H1 (cell line): Measurements from ENCODE around the gene MKRN2OS. TPM values are rescaled to one million over a fixed set of nuclear protein-coding genes. Genes with fewer than 3 reads are reported as not detected.

ENCODE experiments used
- CTCF ChIA-PET: fragments of 300-600 bp; sonication (Branson Sonifier 250); formaldehyde crosslinking; loops from one replicate; lab custom pipeline; 2021; ENCODE audit not compliant: partially characterized antibody; lab: Charles Lee
- POLR2A ChIA-PET: fragments of 300-600 bp; sonication (Branson Sonifier 250); formaldehyde crosslinking; loops from one replicate; lab custom pipeline; 2021; ENCODE audit warnings: inconsistent platforms; ENCODE audit not compliant: partially characterized antibody; lab: Charles Lee
- DNase-seq, 2 experiments: peaks; one replicate each; pipeline versions ENCODE4 v3.0.0 to v3.0.0-alpha.2; 2010 to 2022; ENCODE audit warnings: low spot score in 2 of 2, low read depth in 1 of 2, mixed read lengths in 1 of 2
- FAIRE-seq: peaks from 2 replicates; lab custom pipeline; 2011; peaks lifted over from hg19 to GRCh38; lab: Jason Lieb, UNC
- H2AFZ ChIP-seq: 2 replicates; pipeline ENCODE4 v1.8.1; 2012; ENCODE audit warnings: low read length, inconsistent platforms
- H2AK5ac ChIP-seq: 2 replicates; pipeline ENCODE4 v1.6.1; 2013; ENCODE audit warnings: low read depth, low read length
- H2BK120ac ChIP-seq: replicated peaks from 2 replicates; pipeline ENCODE3; 2013; ENCODE audit warnings: low read depth, low read length, inconsistent platforms
- H2BK12ac ChIP-seq: 2 replicates; pipeline ENCODE4 v1.6.1; 2013; ENCODE audit warnings: low read depth, low read length
- H2BK15ac ChIP-seq: 2 replicates; pipeline ENCODE4 v1.6.1; 2013; ENCODE audit warnings: low read length
- H2BK20ac ChIP-seq: 2 replicates; pipeline ENCODE4 v1.6.1; 2013; ENCODE audit warnings: low read length
- H2BK5ac ChIP-seq: 2 replicates; pipeline ENCODE4 v1.6.1; 2013; ENCODE audit warnings: low read depth, low read length
- H3K14ac ChIP-seq: 2 replicates; pipeline ENCODE4 v1.6.1; 2013; ENCODE audit warnings: inconsistent platforms; ENCODE audit not compliant: insufficient read length
- H3K18ac ChIP-seq: 2 replicates; pipeline ENCODE4 v1.6.1; 2013; ENCODE audit warnings: low read length; ENCODE audit errors: extremely low read depth
- H3K23ac ChIP-seq: 2 replicates; pipeline ENCODE4 v1.6.1; 2013; ENCODE audit warnings: inconsistent platforms; ENCODE audit not compliant: insufficient read length
- H3K23me2 ChIP-seq: 2 replicates; pipeline ENCODE4 v1.6.1; 2013; ENCODE audit warnings: low read depth, low read length
- H3K27ac ChIP-seq: 2 replicates; pipeline ENCODE4 v1.6.1; 2011; ENCODE audit warnings: low read depth, low read length, inconsistent platforms
- H3K27me3 ChIP-seq, 4 experiments: replicated peaks in 1 of 4; 1 replicate in 1 of 4; 2 replicates in 3 of 4; pipeline versions ENCODE4 v1.6.1 to v1.8.1; 2011 to 2013; ENCODE audit warnings: low read length in 3 of 4, mild to moderate bottlenecking in 3 of 4, inconsistent platforms in 2 of 4, mixed read lengths in 2 of 4, moderate library complexity in 1 of 4; ENCODE audit not compliant: control insufficient read depth in 3 of 4, insufficient read depth in 3 of 4; ENCODE audit errors: extremely low read depth in 1 of 4
- H3K36me3 ChIP-seq, 4 experiments: 2 replicates each; pipeline versions ENCODE4 v1.6.1 to v1.8.1; 2011 to 2013; ENCODE audit warnings: mild to moderate bottlenecking in 4 of 4, low read length in 3 of 4, moderate library complexity in 2 of 4, control low read depth in 1 of 4, inconsistent platforms in 1 of 4; ENCODE audit not compliant: insufficient read depth in 4 of 4, control insufficient read depth in 2 of 4
- H3K4ac ChIP-seq: replicated peaks from 2 replicates; pipeline ENCODE3; 2013; ENCODE audit warnings: low read length, low read depth, mixed read lengths, inconsistent platforms; ENCODE audit not compliant: insufficient read length
- H3K4me1 ChIP-seq, 4 experiments: replicated peaks in 1 of 4; 1 replicate in 1 of 4; 2 replicates in 3 of 4; pipeline versions ENCODE4 v1.6.1 to v1.8.1; 2011 to 2013; ENCODE audit warnings: low read length in 3 of 4, inconsistent platforms in 2 of 4, mixed read lengths in 1 of 4; ENCODE audit not compliant: insufficient read depth in 4 of 4, control insufficient read depth in 3 of 4
- H3K4me2 ChIP-seq, 2 experiments: 2 replicates each; pipeline versions ENCODE4 v1.6.1 to v1.8.1; 2011 to 2013; ENCODE audit warnings: low read depth in 2 of 2, low read length in 2 of 2, control low read depth in 1 of 2, inconsistent platforms in 1 of 2, mild to moderate bottlenecking in 1 of 2; ENCODE audit not compliant: insufficient read depth in 1 of 2
- H3K4me3 ChIP-seq, 4 experiments: fragments of 200-600, 300-600 bp in 1 of 4; sonication (generic), shearing (Covaris generic), sonication (Bioruptor Twin) in 1 of 4; 2 replicates each; pipeline versions ENCODE4 v1.5.1 to v1.8.1; 2011 to 2016; ENCODE audit warnings: low read length in 4 of 4, low read depth in 3 of 4, control low read depth in 2 of 4, inconsistent platforms in 2 of 4, mild to moderate bottlenecking in 2 of 4, mixed read lengths in 1 of 4, moderate library complexity in 1 of 4; ENCODE audit not compliant: insufficient read depth in 2 of 4; ENCODE audit errors: extremely low read depth in 1 of 4
- H3K56ac ChIP-seq: replicated peaks from 2 replicates; pipeline ENCODE3; 2013; ENCODE audit warnings: low read depth, mild to moderate bottlenecking, mixed read lengths, low read length, inconsistent platforms; ENCODE audit not compliant: insufficient read length
- H3K79me1 ChIP-seq: 2 replicates; pipeline ENCODE4 v1.6.1; 2013; ENCODE audit warnings: low read depth, low read length, control low read depth
- H3K79me2 ChIP-seq, 2 experiments: 2 replicates each; pipeline versions ENCODE4 v1.6.1 to v1.8.1; 2012 to 2013; ENCODE audit warnings: low read length in 2 of 2, mild to moderate bottlenecking in 2 of 2, inconsistent platforms in 1 of 2; ENCODE audit not compliant: insufficient read depth in 2 of 2, control insufficient read depth in 1 of 2
- H3K9ac ChIP-seq, 4 experiments: replicated peaks in 1 of 4; 1 replicate in 1 of 4; 2 replicates in 3 of 4; pipeline versions ENCODE4 v1.6.1 to v1.8.1; 2011 to 2013; ENCODE audit warnings: low read depth in 3 of 4, low read length in 3 of 4, control low read depth in 2 of 4, mild to moderate bottlenecking in 2 of 4, moderate library complexity in 2 of 4, inconsistent platforms in 1 of 4; ENCODE audit errors: extremely low read depth in 1 of 4
- H3K9me3 ChIP-seq, 2 experiments: 2 replicates each; pipeline versions ENCODE4 v1.6.1 to v1.8.1; 2012 to 2013; ENCODE audit warnings: mild to moderate bottlenecking in 2 of 2, moderate library complexity in 2 of 2, control low read depth in 1 of 2, inconsistent platforms in 1 of 2, low read depth in 1 of 2, low read length in 1 of 2, mixed read lengths in 1 of 2; ENCODE audit not compliant: insufficient read depth in 2 of 2
- H4K20me1 ChIP-seq, 2 experiments: replicated peaks in 1 of 2; 2 replicates each; pipeline versions ENCODE3 to v1.8.1; 2011 to 2013; ENCODE audit warnings: inconsistent platforms in 2 of 2, low read length in 2 of 2, mild to moderate bottlenecking in 1 of 2; ENCODE audit not compliant: insufficient read depth in 2 of 2, control insufficient read depth in 1 of 2
- H4K5ac ChIP-seq: 2 replicates; pipeline ENCODE4 v1.6.1; 2013; ENCODE audit warnings: low read length, low read depth, mixed read lengths, inconsistent platforms; ENCODE audit not compliant: insufficient read length
- H4K8ac ChIP-seq: 2 replicates; pipeline ENCODE4 v1.8.0; 2013; ENCODE audit warnings: mild to moderate bottlenecking, moderate library complexity, low read length, inconsistent platforms; ENCODE audit not compliant: insufficient read depth; ENCODE audit errors: extremely low read depth
- H4K91ac ChIP-seq: replicated peaks from 2 replicates; pipeline ENCODE3; 2013; ENCODE audit warnings: low read length, mixed read lengths, inconsistent platforms; ENCODE audit not compliant: insufficient read length
- ASH2L ChIP-seq: fragments of 200-600, 300-600 bp; sonication (generic); IDR thresholded peaks from one replicate; pipeline ENCODE4 v1.7.1; 2017; ENCODE audit warnings: low read length
- BACH1 ChIP-seq: IDR thresholded peaks from 2 replicates; pipeline ENCODE4 v1.6.1; 2012; ENCODE audit warnings: low read length, improper control_type of control experiment
- BRCA1 ChIP-seq: IDR thresholded peaks from 2 replicates; pipeline ENCODE4 v1.6.1; 2012; ENCODE audit warnings: low read depth, low read length, improper control_type of control experiment
- KDM1A ChIP-seq: fragments of 200-600, 300-600 bp; sonication (generic); IDR thresholded peaks from 2 replicates; pipeline ENCODE4 v1.7.1; 2016; ENCODE audit warnings: mild to moderate bottlenecking, low read length, borderline replicate concordance
- PHF8 ChIP-seq: fragments of 200-600 bp; sonication (generic); conservative IDR thresholded peaks from 2 replicates; pipeline ENCODE4 v1.7.1; 2012; ENCODE audit warnings: low read depth, mild to moderate bottlenecking, inconsistent platforms, low read length, moderate library complexity
- POLR2A ChIP-seq, 2 experiments: IDR thresholded peaks; 1 replicate in 1 of 2; 2 replicates in 1 of 2; pipeline ENCODE4 v1.6.1; 2011; ENCODE audit warnings: low read depth in 2 of 2, low read length in 2 of 2, mild to moderate bottlenecking in 2 of 2; ENCODE audit errors: control extremely low read depth in 1 of 2
- RBBP5 ChIP-seq: IDR thresholded peaks from 2 replicates; pipeline ENCODE4 v1.7.1; 2012; ENCODE audit warnings: low read depth, mild to moderate bottlenecking, inconsistent platforms, low read length, moderate library complexity, borderline replicate concordance
- SP1 ChIP-seq: IDR thresholded peaks from 2 replicates; pipeline ENCODE4 v1.6.1; 2011; ENCODE audit warnings: low read depth, low read length
- SRF ChIP-seq: IDR thresholded peaks from 2 replicates; pipeline ENCODE4 v1.6.1; 2011; ENCODE audit warnings: mild to moderate bottlenecking, low read depth, low read length, moderate library complexity
- TAF7 ChIP-seq: optimal IDR thresholded peaks from 2 replicates; pipeline ENCODE3; 2011; ENCODE audit warnings: low read depth, mild to moderate bottlenecking, inconsistent platforms, low read length, moderate library complexity, borderline replicate concordance
- TEAD4 ChIP-seq: IDR thresholded peaks from 2 replicates; pipeline ENCODE4 v1.6.1; 2012; ENCODE audit warnings: low read depth, low read length, inconsistent platforms, mixed read lengths
- WGBS, 2 experiments: shearing (Covaris generic) in 1 of 2; methylation state at CpG; one replicate each; pipeline versions ENCODE4 v1.1.6 to v1.1.7; 2013 to 2015; ENCODE audit warnings: low lambda C conversion rate in 2 of 2, mixed read lengths in 2 of 2, inconsistent platforms in 1 of 2, low coverage in 1 of 2, missing lambda C conversion rate in 1 of 2; ENCODE audit not compliant: insufficient replicate concordance in 2 of 2, insufficient coverage in 1 of 2, insufficient read length in 1 of 2; ENCODE audit errors: extremely low coverage in 1 of 2, missing lambda C conversion rate in 1 of 2; 5-methylcytosine and 5-hydroxymethylcytosine counted together
- polyA plus RNA-seq, 7 experiments: library from polyadenylated mRNA; depleted of rRNA in 3 of 7; stranded (reverse) in 5 of 7; unstranded in 2 of 7; fragments of >200 nt in 5 of 7; fragments of 200-250 nt in 2 of 7; gene quantifications; 1 replicate in 5 of 7; 2 replicates in 1 of 7; 4 replicates in 1 of 7; pipeline versions ENCODE4 v1.2.1 to v1.2.3, GENCODE V29; 2011 to 2013; ENCODE audit warnings: missing spikeins in 2 of 7, mixed read lengths in 2 of 7
- total RNA-seq: library from RNA; stranded (reverse); fragmentation: NEBNext Ultra II Directional; extraction: Animal tissue kit (Norgen Biotek cat#: 25700); gene quantifications from 2 replicates; pipeline ENCODE4 v1.2.1, GENCODE V29; 2021
- TF ChIP-seq, protein P1 (sequence below): IDR thresholded peaks from 2 replicates; pipeline ENCODE4 v1.6.1; 2011; ENCODE audit warnings: low read length, improper control_type of control experiment

The MKRN2OS gene
- total and polyA plus RNA-seq, 2 of the 8 experiments (the other 6 are each of a cell fraction or from before 2014, with no cell fraction given): 0.15 to 0.41 TPM

DNA sequence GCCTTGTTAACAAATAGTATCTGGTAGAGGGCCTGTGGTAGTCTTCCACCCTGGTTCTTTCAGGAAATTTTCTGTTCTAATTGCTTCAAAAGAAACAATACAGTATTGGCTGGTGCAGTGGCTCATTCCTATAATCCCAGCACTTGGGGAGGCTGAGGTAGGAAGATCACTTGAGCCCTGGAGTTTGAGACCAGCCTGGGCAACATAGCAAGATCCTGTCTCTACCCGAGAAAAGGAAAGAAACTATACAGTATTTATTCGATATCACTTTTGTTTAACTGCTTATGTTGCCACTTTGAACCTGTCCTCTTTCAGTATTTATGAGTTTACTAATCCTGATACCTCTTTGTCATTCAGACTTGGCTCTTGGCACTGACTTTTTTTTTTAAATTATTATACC, 16.1 kb upstream of the MKRN2OS start:
- H3K27ac ChIP-seq: no peak overlapping the region
- peaks cover 4 to 32% of the 10 kb centered on the region in 2 experiments for H4K20me1 ChIP-seq
- POLR2A ChIA-PET: no interaction called here
- no peaks in the 10 kb centered on the region for H3K9me3 ChIP-seq
- no peak overlapping the region for H2BK12ac ChIP-seq
- peaks cover 21 to 89% of the 10 kb centered on the region in 2 experiments for H3K79me2 ChIP-seq
- no peak overlapping the region for H2BK20ac ChIP-seq
- H2AFZ ChIP-seq: no peak overlapping the region
- no peak overlapping the region for H2BK120ac ChIP-seq
- TF ChIP-seq PHF8 (no peak), BACH1 (no peak), POLR2A (IDR thresholded peaks at IDR 0.05; ENCODE audit: control extremely low read depth in 1 of 2, low read depth in 2 of 2, low read length in 2 of 2) (no peak), BRCA1 (no peak), SP1 (no peak), TEAD4 (no peak), ASH2L (no peak), TAF7 (no peak), KDM1A (no peak), RBBP5 (no peak), SRF (no peak)
- TF ChIP-seq, protein P1, sequence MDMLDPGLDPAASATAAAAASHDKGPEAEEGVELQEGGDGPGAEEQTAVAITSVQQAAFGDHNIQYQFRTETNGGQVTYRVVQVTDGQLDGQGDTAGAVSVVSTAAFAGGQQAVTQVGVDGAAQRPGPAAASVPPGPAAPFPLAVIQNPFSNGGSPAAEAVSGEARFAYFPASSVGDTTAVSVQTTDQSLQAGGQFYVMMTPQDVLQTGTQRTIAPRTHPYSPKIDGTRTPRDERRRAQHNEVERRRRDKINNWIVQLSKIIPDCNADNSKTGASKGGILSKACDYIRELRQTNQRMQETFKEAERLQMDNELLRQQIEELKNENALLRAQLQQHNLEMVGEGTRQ: no peak
- H3K23me2 ChIP-seq: peaks cover 3% of the 10 kb centered on the region
- no peak overlapping the region for H3K23ac ChIP-seq
- CTCF ChIA-PET: interaction anchor here (1.3 to 2.1 kb wide), 2 partner anchors 17 to 18 kb away, joined by 4 to 8 read pairs; no protein-coding TSS in a partner anchor
- H3K14ac ChIP-seq: no peak overlapping the region
- no peak overlapping the region for H3K9ac ChIP-seq
- H4K8ac ChIP-seq: no peak overlapping the region
- no peak overlapping the region for H3K18ac ChIP-seq
- no peak overlapping the region for H2AK5ac ChIP-seq
- DNase-seq (no peak), FAIRE-seq (no peak)
- H3K56ac ChIP-seq: no peak overlapping the region
- no peak overlapping the region for H3K4me2 ChIP-seq
- no peak overlapping the region for H4K5ac ChIP-seq
- 91% methylated on average over 2 of the region's 2 CpGs; no CpG with 5 or more reads in 1 of the 2 experiments for WGBS, 2 experiments
- no peak overlapping the region for H2BK5ac ChIP-seq
- no peak overlapping the region for H3K4me3 ChIP-seq
- peaks cover 0 to 9% (median 4%) of the 10 kb centered on the region in 4 experiments; a peak in 4 of 7 replicates for H3K4me1 ChIP-seq
- no peaks in the 10 kb centered on the region for H3K36me3 ChIP-seq
- H2BK15ac ChIP-seq: no peak overlapping the region
- no peak overlapping the region for H3K4ac ChIP-seq
- H4K91ac ChIP-seq: no peak overlapping the region
- peaks cover 9% of the 10 kb centered on the region for H3K79me1 ChIP-seq
- H3K27me3 ChIP-seq: no peaks in the 10 kb centered on the region
